ENCODE data around the gene ZNF611. TPM values are rescaled to one million over a fixed set of nuclear protein-coding genes. Genes with fewer than 3 reads are reported as not detected.

Gene ZNF611
- total and polyA plus RNA-seq, 9 of the 15 experiments (the other 6 are each of a cell fraction or from before 2014, with no cell fraction given), result 3.7 to 29.6 (median 12.8) TPM

DNA sequence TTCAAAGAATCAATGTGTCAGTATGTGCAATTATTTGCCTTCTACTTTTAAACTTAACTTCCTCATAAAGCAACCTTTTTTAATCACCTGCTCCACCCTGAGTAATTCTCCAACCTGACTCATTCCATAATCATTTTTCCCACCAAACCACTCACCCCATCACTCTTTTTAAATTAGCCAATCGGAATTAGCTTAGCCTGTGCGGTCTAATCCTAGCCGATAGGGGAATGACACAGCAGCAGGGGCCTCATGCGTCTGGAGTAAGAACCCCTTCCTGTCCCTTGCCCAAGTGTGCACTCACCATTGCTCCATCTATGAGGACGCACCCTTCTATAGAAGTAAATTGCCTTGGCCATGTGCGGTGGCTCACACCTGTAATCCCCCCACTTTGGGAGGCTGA is 69.3 kb downstream of the ZNF611 start (continued):
- TF ChIP-seq, protein P1, sequence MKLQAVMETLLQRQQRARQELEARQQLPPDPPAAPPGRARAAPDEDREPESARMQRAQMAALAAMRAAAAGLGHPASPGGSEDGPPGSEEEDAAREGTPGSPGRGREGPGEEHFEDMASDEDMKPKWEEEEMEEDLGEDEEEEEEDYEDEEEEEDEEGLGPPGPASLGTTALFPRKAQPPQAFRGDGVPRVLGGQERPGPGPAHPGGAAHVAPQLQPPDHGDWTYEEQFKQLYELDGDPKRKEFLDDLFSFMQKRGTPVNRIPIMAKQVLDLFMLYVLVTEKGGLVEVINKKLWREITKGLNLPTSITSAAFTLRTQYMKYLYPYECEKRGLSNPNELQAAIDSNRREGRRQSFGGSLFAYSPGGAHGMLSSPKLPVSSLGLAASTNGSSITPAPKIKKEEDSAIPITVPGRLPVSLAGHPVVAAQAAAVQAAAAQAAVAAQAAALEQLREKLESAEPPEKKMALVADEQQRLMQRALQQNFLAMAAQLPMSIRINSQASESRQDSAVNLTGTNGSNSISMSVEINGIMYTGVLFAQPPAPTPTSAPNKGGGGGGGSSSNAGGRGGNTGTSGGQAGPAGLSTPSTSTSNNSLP (IDR thresholded peaks at IDR 0.05; ENCODE audit: borderline replicate concordance, low read depth, low read length), result peak; percentile 64; the same call in 1 of the 2 replicates
- TF ChIP-seq CTCFL (IDR thresholded peaks at IDR 0.05; ENCODE audit: borderline replicate concordance, insufficient read depth, low read depth, low read length, poor library complexity, severe bottlenecking), result peak; percentile 42
- peak; percentile 64; the same call in 1 of the 2 replicates for TF ChIP-seq SMARCE1 (IDR thresholded peaks at IDR 0.05)
- TF ChIP-seq GABPB1 (CRISPR knock-in tag; IDR thresholded peaks at IDR 0.05), result no peak
- TF ChIP-seq PKNOX1 (IDR thresholded peaks at IDR 0.05), result peak; percentile 79
- TF ChIP-seq MYNN (IDR thresholded peaks at IDR 0.05), result no peak
- no peak for TF ChIP-seq MYNN (CRISPR knock-in tag; IDR thresholded peaks at IDR 0.05)
- TF ChIP-seq KLF16 (IDR thresholded peaks at IDR 0.05), result no peak
- no peak for TF ChIP-seq ZBTB7A (IDR thresholded peaks at IDR 0.05; ENCODE audit: borderline replicate concordance, control insufficient read depth, low read depth, low read length)
- TF ChIP-seq MAFF (IDR thresholded peaks at IDR 0.05; ENCODE audit: low read length), result peak; percentile 60
- TF ChIP-seq CSDE1 (IDR thresholded peaks at IDR 0.05), result no peak
- TF ChIP-seq POLR3A (IDR thresholded peaks at IDR 0.05; ENCODE audit: borderline replicate concordance, extremely low read depth, insufficient read depth, insufficient read length), result no peak
- TF ChIP-seq EHMT2 (IDR thresholded peaks at IDR 0.05), result no peak
- peak; percentile 57; the same call in 1 of the 2 replicates for TF ChIP-seq DMBX1 (CRISPR knock-in tag; IDR thresholded peaks at IDR 0.05; ENCODE audit: borderline replicate concordance)

Measured in K562 (cell line).